ACHN (cell line): ENCODE measurements around the gene PCYOX1L.

Experiments
- DNase-seq: peaks from one replicate; pipeline ENCODE4 v3.0.0-alpha.2; 2015
- in situ Hi-C: cut with HindIII; loops from 2 replicates; pipeline ENCODE4 v1.10.0; 2017; ENCODE audit warnings: low sequenced_read_pairs, low pct_ligation_motif_present, low pct_unique_long_range_greater_than_20kb

Gene PCYOX1L

DNA sequence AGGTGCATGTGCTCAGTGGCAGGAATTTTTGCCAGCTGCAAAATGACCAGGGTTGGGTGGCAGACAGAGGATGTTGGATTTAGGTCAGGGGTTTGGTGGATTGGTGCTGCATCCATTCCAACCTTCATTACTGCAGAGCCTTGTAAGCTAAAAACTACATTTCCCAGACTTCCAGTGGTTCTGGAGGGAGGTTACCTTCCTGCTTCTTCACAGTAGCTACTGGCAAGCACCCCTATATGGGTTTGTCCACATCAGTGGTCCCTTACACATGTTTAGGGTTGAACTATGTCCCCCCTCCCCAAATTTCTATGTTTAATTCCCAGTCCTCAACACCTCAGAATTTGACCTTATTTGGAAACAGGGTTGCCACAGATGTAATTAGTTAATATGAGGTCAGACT is 41.9 kb downstream of the PCYOX1L start:
- DNase-seq, result no peak
- in situ Hi-C loops, result no loop called here

DNA sequence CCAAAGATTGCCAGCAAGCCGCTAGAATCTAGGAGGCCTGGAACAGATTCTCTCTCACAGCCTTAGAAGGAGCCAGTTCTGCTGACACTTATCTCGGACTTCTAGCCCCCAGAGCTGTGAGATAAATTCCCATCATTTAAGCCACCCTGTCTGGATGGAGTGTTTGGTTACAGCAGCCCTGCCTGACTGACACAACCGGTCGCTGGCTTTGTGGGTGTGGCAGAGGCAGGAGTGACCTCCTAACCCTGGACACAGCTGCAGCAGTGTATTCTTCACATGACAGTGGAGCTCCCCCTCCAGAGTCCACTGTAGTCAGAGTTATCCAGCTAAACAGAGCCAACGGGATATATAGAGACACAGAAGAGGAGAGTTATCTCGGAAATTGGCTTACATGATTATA is 42.5 kb downstream of the PCYOX1L start:
- in situ Hi-C loops, result no loop called here
- no peak for DNase-seq

DNA sequence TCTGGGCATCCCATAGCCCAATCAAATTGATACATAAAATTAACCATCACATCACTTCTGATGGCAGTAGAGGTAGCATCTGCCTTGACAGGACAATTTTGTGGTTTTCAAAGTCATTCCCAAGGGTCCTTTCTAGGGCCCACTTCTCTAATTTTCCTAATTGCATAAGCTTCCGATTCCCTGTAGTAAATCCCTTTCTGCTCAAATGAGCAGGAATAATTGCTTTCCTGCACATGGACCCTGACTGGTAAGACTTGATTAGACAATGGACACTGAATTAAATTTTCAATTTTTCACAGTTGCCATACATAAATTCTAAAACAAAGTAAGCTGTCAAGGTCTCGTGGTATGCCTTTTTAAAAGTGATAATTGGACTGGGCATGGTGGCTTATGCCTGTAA is 43.2 kb downstream of the PCYOX1L start:
- DNase-seq, result no peak
- in situ Hi-C loops, result no loop called here

DNA sequence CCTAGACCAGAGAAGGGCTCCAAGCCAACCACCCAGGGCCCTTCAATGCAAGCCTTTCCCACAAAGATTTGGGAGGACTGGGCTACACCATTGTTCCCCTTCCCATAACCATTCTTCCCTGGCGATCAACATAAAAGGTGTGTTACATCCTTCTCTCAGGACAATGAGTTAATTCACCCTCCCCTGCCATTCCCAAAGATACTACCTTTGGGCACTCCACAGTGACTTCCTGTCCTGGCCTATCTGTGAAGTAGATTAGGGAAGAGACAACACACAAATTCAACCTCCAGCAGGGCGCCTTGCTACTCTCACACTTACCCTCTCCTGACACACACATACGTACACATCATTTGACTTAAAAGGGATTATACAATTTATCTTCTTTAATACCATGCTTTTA is 44.4 kb downstream of the PCYOX1L start:
- DNase-seq, result no peak
- in situ Hi-C loops, result no loop called here

DNA sequence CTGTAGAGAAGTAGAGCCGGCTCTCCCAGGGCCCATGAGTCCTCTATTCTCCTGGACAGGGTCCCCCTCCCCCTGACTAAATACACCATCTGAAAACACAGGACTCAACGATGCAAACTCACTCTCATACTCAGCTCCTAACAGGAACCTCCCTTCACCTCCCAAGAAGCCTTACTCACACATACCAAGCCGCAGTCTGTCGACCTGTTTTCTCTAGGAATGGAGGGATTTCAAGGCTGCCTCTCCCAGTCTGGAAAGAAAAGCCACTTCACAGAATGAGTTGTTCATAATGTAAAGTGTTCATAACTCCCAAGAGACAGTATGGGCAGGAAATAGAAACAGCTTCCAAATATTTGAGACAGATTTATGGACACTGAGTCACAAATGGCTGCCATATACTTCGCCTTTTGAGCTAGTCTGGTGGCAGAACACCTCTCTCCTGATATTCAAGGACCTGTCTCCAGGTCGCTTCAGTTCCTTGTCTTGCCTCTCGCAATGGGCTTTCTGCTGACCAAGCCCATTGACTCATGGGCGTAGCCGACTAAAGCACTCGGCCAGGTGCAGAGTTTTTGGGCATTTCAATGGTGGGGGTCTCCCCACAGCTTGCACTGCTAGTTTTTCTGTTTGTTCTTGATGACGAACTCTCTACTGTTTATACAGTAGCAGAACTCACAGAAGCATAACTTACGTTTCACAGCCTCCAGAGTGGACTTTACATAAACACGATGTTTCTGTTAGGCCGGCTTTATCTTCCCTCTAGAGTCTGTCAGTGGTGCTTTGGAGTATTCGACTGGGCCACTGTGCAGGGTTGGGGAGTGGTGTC is 46.3 kb downstream of the PCYOX1L start:
- DNase-seq, result no peak
- in situ Hi-C loops, result no loop called here

DNA sequence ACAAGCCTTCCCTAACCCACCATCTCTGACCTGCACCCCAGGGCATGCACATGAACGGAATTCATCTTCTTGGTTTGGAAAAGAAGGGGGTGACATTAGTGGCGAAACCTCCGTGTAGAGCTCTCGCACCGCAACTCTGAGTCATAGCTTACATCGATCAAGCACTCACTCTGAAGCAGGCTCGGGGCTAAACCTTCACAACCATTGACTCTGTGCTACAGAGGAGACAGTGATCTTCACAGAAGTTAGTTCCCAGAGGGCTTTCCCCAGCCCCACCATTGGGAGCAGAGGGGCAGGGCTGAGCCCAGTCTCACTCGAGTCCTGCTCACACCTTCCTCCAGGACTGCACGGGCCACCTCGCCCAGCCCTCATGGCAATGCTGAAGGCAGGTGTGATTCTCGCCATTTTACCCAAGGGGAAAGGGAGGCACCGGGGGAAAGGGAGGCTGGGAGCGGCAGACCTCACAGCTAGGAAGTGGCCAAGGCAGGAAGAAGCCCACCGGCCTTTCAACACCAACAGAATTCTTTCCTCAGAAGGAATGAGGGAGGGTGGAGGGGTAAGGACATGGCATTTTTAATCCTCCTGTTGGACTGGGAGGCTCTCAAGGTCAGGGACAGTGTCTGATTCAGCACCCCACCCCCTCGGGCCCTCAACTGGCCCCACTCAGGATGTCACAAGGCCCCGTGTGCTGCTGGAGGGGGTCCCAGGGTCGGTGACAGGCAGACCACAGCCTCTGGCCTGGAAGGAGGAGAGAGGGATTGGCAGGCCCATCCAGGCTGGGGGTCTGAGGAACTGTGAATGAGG is 47.1 kb downstream of the PCYOX1L start:
- no peak for DNase-seq
- in situ Hi-C loops, result no loop called here

DNA sequence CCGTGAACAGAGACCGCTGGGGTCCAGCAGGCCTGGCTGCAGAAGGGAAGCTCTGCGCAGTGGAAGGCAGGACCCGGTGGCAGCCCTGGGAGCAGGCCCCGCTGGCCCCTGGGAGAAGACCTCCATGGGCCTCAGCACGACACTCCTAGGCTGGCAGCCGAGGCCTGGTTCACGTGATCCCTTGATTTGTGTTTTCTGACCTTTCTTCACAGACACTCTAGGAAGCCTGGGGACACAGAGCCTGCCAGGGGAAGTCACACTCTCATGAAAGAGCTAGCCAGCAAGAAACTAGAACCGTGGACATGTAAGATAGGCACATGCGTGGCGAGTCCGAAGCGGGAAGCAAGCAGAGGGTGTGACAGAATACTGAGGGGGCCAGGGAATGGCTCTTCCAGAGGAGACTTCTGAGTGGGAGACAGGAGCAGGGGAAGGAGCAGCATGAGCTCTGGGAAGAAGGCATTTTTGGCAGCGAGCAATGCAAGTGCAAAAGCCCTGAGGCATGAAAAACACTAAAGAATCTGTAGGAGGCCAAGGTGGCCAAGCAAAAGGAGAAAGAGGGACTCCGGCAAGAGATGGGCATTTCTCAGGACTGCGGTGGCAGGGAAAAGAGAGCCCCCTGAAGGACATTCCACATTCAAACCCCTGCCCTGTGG is 47.8 kb downstream of the PCYOX1L start:
- in situ Hi-C loops, result no loop called here
- DNase-seq, result no peak

DNA sequence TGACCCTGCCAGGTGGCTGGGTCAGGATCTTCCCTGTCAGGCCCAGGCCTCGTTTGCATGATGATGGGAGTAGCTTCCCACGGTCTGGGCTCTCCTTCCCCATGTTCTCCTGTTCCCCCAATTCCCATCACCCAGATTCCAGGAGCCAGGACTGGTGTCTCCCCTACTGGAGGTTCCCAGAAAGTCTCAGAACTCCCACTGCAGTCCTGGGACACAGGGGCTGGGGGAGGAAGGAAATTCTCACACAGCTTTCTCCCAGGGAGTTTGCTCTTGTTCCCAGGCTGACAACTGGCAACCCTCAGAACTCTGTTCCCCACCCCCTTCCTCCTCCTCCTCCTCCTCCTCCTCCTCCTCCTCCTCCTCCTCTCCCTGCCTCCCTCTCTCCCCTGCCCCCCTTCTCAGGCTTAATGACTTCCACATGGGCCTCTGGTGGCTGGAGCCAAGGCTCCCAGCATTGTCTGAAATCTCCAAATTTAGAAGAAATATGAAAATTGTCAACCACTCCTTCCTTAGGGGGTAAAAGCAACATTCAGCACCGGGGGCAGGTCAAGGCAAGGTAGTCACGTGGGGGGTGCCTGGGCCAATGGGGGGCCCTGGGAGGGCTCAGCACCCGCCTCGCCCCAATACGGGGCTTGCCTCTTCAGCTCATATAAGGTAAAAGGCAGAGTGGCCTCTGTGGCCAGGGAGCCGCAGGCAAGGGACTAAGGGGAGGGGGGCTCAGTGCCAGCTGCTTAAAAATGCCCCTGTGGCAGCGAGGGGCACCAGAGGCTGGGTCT is 48.5 kb downstream of the PCYOX1L start:
- in situ Hi-C loops, result no loop called here
- no peak for DNase-seq

DNA sequence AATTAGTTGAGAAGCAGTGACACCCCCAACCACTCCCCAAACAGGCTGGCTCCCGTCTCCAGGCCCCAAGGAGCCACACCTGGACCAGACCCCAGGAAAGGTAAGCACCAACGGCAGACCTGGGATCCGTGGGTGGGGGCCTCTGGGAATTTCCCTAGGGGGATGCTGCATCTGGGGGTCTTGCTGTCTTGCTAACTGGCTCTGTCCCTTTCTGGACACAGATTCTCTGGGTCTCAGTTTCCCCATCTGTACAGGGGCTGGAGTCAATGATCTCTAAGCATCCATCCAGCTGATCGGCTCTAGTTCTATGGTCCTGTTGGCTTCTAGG is 49.1 kb downstream of the PCYOX1L start:
- in situ Hi-C loops, result no loop called here
- no peak for DNase-seq

DNA sequence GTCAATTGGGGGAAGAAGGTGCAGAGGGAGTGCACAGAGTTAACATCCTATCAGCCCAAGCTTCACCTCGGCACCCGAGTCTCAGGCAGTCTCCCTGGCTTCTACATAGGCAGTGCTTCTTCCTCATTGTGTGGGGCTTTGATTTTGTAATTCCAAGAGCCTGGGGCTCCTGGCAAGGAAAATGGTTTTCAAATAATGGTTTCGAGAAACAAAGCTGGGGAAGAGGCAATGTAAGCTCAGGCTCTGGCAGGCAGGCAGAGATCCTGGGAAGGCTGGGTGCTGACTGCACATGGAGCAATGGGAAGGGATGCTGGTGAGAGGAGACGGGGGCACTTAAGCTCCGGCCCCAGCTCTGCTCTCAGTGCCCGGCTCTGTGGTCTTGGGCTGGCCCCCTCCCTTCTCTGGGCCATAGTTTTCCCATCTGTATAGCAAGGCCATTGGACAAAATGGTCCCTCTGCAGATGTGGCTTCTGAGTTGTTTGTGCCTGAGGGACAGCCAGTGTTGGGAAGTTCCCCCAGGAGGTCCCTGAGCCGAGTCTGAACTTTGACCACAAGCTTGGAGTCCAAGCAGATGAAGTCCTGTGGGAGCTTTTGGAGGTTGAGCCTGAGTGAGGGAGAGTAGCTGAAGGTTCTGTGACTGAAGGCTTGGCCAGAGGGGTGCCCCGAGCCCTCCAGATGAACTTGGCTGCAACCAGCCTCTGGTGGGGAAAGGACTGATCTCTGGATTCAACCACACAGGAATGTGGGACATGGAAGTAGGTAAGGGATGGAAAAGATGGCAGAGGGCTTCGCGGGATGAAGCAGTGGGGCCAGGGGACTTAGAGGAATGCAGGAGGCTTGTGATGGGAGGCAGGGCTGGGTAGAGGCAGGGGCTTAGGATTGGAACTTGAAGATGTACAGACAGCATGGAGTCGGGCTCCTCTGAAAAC is 49.7 kb downstream of the PCYOX1L start:
- in situ Hi-C loops, result no loop called here

DNA sequence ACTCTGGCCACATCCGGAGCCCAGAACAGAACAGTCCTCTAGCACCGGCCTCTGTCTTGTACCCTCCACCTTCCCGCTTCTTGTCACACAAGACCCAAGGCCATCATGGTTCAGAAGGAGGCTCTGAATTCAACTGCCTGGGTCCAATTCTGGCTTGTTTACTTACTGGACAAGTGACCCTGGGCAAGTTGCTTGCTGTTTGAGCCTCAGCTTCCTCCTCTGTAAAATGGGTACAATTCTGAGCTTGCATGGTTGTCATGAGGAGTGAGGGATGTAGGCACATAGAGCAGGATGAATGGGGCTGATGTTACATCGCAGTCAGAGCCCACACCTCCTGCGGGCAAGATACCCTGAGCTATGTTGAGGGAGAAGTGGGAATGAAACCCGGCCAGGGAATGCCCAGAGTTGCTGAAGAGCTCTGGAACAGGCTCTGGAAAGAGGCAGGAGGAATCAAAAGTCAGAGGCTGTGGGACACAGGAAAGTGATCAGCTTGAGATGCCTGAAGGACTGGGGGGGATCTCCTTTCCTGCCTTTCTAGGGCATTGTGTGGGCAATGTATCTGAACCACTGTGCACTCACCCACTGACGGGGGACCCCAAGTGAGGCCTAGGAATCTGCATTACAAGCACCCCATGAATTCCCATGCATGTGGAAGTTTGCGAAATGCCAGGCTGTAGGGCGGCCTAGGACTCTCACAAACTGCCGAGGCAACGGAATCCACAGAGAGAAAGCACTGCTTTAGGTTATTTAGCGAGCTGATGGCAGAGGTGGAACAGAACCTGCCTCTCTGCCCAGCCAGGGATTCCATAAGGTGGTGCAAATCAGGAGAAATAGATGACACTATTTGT is 50.6 kb downstream of the PCYOX1L start:
- in situ Hi-C loops, result no loop called here
- no peak for DNase-seq

More for the DNA sequence above, 49.7 kb downstream of the PCYOX1L start:
- DNase-seq, result no peak

DNA sequence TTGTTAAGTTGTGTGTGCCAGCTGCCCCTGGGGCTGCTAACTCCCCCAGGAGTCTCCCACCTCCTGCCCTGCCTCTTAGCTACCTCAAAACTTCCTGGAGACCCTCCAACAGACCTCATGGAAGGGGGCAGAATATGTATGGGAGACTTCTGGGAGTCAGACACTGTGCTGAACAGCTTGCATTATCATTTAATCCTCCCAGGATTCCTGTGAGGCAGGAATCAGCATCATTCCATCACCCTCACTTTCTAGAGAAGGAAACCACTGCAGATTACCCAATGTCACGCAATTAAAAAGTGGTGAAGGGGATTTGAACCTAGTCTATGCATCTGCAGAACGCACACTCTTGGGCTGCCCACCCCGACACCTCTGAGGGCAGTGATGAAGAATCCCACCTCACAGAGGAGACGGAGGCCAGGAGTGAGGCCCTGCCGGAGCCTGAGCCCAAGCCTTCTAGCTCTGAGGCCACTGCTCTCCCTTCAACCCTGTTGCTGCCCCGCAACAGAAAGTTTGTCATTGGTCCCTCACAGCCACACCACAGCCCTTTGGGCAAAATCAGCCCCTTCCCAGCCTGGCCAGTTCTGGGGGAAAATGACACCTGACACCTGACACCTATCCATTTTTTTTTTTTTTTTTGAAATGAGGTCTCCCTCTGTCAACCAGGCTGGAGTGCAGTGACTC is 51.6 kb downstream of the PCYOX1L start:
- in situ Hi-C loops, result no loop called here
- DNase-seq, result no peak

DNA sequence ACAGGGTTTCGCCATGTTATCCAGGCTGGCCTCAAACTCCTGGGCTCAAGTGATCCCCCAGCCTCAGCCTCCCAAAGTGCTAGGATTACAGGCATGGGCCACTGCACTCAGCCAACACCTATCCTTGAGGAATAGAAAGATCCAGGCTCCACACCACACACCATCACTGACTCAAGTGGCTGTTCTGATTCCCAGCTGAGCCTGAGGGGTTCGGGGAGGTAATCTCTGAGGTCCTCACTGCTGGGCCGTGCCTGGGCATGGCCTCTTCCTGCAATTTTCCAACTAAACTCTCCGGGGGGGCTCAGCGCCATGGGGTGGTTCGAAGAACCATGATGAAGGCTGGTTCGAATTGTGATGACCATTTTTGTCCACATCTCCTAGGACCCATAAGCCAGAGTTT is 52.2 kb downstream of the PCYOX1L start:
- in situ Hi-C loops, result no loop called here
- DNase-seq, result no peak

DNA sequence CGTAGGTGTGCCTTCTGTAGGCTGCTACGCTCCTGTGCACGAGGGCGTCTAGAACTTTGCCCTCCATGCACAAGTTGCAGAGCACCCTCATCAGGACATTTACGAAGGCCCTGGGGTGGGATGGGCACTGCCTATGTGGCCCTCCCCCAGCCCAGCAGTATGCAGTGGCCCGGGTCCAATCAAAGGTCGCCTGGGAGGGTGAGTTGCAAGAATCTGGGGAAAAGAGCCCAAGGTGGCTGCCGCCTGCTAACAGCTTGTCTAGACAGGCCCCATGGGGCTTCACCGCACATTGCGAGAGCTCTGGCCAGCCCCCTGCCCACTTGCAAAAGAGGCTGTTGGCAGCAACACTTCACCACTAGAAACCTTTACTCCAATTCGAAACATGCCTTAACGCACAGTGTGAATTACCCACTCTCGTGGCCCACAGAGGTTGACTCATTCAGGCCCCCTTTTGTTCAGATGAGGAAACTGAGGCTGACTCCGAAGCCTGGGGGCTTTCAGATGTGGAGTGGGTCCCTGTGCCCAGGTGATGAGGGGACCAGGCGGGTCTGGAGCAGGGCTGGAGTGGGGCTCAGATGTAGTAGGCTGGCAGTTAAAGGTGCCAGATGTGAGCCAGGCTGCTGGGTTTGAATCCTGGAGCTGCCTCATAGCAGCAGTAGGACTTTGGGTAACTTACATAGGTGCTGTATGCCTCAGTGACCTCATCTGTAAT is 53.0 kb downstream of the PCYOX1L start:
- DNase-seq, result no peak

DNA sequence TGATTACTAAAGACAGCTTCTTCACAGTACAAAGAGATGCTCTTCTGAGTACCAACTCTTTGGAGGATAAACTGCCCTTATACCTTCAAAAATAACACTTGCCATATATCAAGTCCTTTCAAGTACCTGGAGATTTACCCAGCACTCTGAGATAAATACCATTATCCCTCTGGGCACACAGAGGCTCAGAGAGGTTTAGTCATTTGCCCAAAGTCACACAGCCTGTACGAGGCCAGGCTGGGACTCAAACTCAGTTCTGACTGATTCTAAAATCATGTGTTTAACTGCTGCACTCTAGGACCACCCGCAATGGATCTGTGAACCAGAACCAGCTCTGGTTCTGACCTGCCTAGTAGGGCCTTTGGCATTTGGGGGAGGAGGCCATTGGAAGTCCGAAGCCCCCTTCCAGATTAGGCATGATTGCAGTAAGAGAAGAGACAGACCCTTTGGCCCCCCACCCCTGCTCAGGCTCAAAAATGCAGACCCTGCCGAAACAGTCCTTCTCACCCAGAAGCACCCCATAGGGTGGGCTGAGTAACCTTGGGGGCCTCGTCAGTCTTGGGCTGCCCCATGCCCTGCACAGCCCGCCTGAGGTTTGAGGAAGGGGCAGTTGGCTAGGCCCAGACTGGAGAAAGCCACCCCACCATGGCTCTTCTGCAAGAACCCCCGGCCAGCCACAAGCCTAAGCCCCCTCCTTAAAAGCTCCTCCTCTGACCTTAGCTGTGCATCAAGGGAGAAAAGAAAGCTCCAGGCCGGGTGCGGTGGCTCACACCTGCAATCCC is 54.1 kb downstream of the PCYOX1L start:
- in situ Hi-C loops, result no loop called here
- no peak for DNase-seq

More for the DNA sequence above, 53.0 kb downstream of the PCYOX1L start:
- in situ Hi-C loops, result no loop called here
